Measurements from ENCODE around the gene DICER1.

DNA sequence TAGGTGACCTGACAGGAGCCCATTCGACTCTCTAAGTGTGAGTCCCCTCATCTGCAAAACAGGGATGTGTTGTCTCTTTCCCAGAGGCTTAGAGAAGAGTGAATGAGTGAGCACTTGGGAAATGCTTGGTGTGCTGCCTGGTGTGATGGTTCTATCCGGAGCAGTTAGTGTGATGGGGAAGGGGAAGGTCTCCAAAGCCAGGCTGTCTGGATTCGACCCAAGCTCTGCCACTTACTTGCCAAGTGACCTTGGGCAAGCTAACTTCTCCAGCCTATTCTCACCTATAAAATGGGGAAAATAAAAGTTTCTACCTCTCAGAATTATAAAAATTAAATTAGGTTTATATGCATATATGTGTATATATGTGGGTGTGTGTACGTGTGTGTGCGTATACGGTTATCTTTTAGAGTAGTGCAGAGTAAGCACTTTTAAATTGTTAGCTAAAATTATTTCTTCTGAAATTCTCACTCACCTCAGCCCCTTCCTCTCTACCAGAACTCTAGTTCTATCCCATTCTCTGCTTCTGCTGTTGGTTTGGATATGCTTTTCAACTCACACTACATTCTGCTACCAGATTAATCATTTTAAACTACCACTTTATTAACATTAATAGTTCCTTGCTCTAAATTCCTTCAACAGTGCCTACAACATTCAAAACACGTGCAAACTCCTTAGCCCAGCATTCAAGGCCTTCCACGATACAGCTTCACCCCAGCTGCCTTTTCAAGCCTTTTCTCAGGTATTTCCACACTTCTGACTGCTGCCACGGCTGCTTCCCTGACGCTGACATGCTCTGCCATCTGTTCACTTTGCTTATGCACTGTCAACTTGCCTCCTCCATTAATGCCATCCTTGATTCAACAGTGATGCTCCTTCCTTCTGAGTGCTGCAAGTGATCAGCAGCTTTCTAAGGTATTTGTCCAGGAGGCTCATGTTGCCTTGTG is 55.3 kb downstream of the DICER1 start:
- no peak for TF ChIP-seq JUNB (IDR thresholded peaks at IDR 0.05; ENCODE audit: unreplicated experiment)
- TF ChIP-seq, protein P1, sequence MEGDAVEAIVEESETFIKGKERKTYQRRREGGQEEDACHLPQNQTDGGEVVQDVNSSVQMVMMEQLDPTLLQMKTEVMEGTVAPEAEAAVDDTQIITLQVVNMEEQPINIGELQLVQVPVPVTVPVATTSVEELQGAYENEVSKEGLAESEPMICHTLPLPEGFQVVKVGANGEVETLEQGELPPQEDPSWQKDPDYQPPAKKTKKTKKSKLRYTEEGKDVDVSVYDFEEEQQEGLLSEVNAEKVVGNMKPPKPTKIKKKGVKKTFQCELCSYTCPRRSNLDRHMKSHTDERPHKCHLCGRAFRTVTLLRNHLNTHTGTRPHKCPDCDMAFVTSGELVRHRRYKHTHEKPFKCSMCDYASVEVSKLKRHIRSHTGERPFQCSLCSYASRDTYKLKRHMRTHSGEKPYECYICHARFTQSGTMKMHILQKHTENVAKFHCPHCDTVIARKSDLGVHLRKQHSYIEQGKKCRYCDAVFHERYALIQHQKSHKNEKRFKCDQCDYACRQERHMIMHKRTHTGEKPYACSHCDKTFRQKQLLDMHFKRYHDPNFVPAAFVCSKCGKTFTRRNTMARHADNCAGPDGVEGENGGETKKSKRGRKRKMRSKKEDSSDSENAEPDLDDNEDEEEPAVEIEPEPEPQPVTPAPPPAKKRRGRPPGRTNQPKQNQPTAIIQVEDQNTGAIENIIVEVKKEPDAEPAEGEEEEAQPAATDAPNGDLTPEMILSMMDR (conservative IDR thresholded peaks at IDR 0.05; ENCODE audit: low read depth in 2 of 2), result no peak
- no peak for TF ChIP-seq STAT1 (IDR thresholded peaks at IDR 0.05; ENCODE audit: unreplicated experiment)
- TF ChIP-seq EZH2phosphoT487 (IDR thresholded peaks at IDR 0.05; ENCODE audit: unreplicated experiment), result no peak
- TF ChIP-seq POLR2AphosphoS5 (IDR thresholded peaks at IDR 0.05; ENCODE audit: low read depth), result no peak
- TF ChIP-seq, protein P2, sequence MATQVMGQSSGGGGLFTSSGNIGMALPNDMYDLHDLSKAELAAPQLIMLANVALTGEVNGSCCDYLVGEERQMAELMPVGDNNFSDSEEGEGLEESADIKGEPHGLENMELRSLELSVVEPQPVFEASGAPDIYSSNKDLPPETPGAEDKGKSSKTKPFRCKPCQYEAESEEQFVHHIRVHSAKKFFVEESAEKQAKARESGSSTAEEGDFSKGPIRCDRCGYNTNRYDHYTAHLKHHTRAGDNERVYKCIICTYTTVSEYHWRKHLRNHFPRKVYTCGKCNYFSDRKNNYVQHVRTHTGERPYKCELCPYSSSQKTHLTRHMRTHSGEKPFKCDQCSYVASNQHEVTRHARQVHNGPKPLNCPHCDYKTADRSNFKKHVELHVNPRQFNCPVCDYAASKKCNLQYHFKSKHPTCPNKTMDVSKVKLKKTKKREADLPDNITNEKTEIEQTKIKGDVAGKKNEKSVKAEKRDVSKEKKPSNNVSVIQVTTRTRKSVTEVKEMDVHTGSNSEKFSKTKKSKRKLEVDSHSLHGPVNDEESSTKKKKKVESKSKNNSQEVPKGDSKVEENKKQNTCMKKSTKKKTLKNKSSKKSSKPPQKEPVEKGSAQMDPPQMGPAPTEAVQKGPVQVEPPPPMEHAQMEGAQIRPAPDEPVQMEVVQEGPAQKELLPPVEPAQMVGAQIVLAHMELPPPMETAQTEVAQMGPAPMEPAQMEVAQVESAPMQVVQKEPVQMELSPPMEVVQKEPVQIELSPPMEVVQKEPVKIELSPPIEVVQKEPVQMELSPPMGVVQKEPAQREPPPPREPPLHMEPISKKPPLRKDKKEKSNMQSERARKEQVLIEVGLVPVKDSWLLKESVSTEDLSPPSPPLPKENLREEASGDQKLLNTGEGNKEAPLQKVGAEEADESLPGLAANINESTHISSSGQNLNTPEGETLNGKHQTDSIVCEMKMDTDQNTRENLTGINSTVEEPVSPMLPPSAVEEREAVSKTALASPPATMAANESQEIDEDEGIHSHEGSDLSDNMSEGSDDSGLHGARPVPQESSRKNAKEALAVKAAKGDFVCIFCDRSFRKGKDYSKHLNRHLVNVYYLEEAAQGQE (IDR thresholded peaks at IDR 0.05; ENCODE audit: unreplicated experiment), result no peak
- no peak for TF ChIP-seq EZH2 (IDR thresholded peaks at IDR 0.05; ENCODE audit: low read depth, unreplicated experiment)
- TF ChIP-seq CREB1 (CRISPR knock-in tag; IDR thresholded peaks at IDR 0.05; ENCODE audit: low read depth), result no peak
